ENCODE results near the gene SMG1. TPM values are rescaled to one million over a fixed set of nuclear protein-coding genes. Genes with fewer than 3 reads are reported as not detected.

SMG1 gene
- total RNA-seq, 2 donors from 2014 or later = 69.2 to 142 TPM

GRCh38 chr16:18950469-18951185, 24.4 kb upstream of the SMG1 start:
- Histone ChIP-seq H3K36me3 (no peaks in the 10 kb centered on the region), H3K4me3 (no peak overlapping the region), H3K4me1 (ENCODE audit: control insufficient read depth in 1 of 2, low read depth in 2 of 2) (peaks cover 0 to 11% of the 10 kb centered on the region in 2 donors), H3K27ac (no peak overlapping the region), H3K9me3 (no peaks in the 10 kb centered on the region), H3K27me3 (replicated peaks; ENCODE audit: insufficient read depth) (no peaks in the 10 kb centered on the region)
- no peak for TF ChIP-seq CTCF (IDR thresholded peaks at IDR 0.05)
- ATAC-seq (ENCODE audit: insufficient number of reproducible peaks, low FRiP score, low read depth) = no peak
- DNase-seq (ENCODE audit: low spot score) = no peak

- no peaks in the 10 kb centered on the region for H3K27me3 ChIP-seq (replicated peaks; ENCODE audit: insufficient read depth)
- H3K4me1 ChIP-seq (ENCODE audit: control insufficient read depth in 1 of 2, low read depth in 2 of 2) = peaks cover 0 to 12% of the 10 kb centered on the region in 2 donors
- H3K36me3 ChIP-seq = no peaks in the 10 kb centered on the region
- DNase-seq (ENCODE audit: low spot score) = no peak
- H3K4me3 ChIP-seq = no peak overlapping the region
- no peak overlapping the region for H3K27ac ChIP-seq
- ATAC-seq (ENCODE audit: insufficient number of reproducible peaks, low FRiP score, low read depth) = no peak
- no peaks in the 10 kb centered on the region for H3K9me3 ChIP-seq
- TF ChIP-seq CTCF (IDR thresholded peaks at IDR 0.05) = no peak
Measured at GRCh38 chr16:18948372-18949020, 22.3 kb upstream of the SMG1 start.

- no peak overlapping the region for H3K27ac ChIP-seq
- DNase-seq (ENCODE audit: low spot score) (no peak), ATAC-seq (ENCODE audit: insufficient number of reproducible peaks, low FRiP score, low read depth) (no peak)
- no peak overlapping the region for H3K4me3 ChIP-seq
- no peak for TF ChIP-seq CTCF (IDR thresholded peaks at IDR 0.05)
- H3K4me1 ChIP-seq (ENCODE audit: control insufficient read depth in 1 of 2, low read depth in 2 of 2) = peaks cover 0 to 12% of the 10 kb centered on the region in 2 donors
- no peaks in the 10 kb centered on the region for H3K27me3 ChIP-seq (replicated peaks; ENCODE audit: insufficient read depth)
- no peaks in the 10 kb centered on the region for H3K9me3 ChIP-seq
- H3K36me3 ChIP-seq = no peaks in the 10 kb centered on the region
Measured at GRCh38 chr16:18945233-18945632, 19.0 kb upstream of the SMG1 start.

GRCh38 chr16:18943414-18943813, 17.2 kb upstream of the SMG1 start:
- Histone ChIP-seq H3K36me3 (no peaks in the 10 kb centered on the region), H3K27me3 (replicated peaks; ENCODE audit: insufficient read depth) (no peaks in the 10 kb centered on the region), H3K4me1 (ENCODE audit: control insufficient read depth in 1 of 2, low read depth in 2 of 2) (peaks cover 0 to 12% of the 10 kb centered on the region in 2 donors), H3K27ac (no peak overlapping the region), H3K9me3 (no peaks in the 10 kb centered on the region), H3K4me3 (no peak overlapping the region)
- ATAC-seq (ENCODE audit: insufficient number of reproducible peaks, low FRiP score, low read depth) (no peak), DNase-seq (ENCODE audit: low spot score) (no peak)
- TF ChIP-seq CTCF (IDR thresholded peaks at IDR 0.05) = no peak

GRCh38 chr16:18942061-18942460, 15.9 kb upstream of the SMG1 start:
- TF ChIP-seq CTCF (IDR thresholded peaks at IDR 0.05) = no peak
- ATAC-seq (ENCODE audit: insufficient number of reproducible peaks, low FRiP score, low read depth) (no peak), DNase-seq (ENCODE audit: low spot score) (no peak)
- peaks cover 0 to 12% of the 10 kb centered on the region in 2 donors for H3K4me1 ChIP-seq (ENCODE audit: control insufficient read depth in 1 of 2, low read depth in 2 of 2)
- no peaks in the 10 kb centered on the region for H3K9me3 ChIP-seq
- H3K27ac ChIP-seq = no peak overlapping the region
- no peak overlapping the region for H3K4me3 ChIP-seq
- no peaks in the 10 kb centered on the region for H3K36me3 ChIP-seq
- H3K27me3 ChIP-seq (replicated peaks; ENCODE audit: insufficient read depth) = no peaks in the 10 kb centered on the region
